DMS79 (cell line): ENCODE measurements around the gene TSPAN2.
A peak's percentile ranks its signal among the peaks of the same experiment; 100 is the strongest.

Experiments
- DNase-seq: peaks from one replicate; lab custom pipeline; 2025; lab: John Stamatoyannopoulos, UW

TSPAN2 gene

GRCh38 chr1:115074839-115075534 is 14.3 kb downstream of the TSPAN2 start:
- no peak for DNase-seq

GRCh38 chr1:115073298-115074087 is 15.8 kb downstream of the TSPAN2 start:
- DNase-seq: no peak

DNA sequence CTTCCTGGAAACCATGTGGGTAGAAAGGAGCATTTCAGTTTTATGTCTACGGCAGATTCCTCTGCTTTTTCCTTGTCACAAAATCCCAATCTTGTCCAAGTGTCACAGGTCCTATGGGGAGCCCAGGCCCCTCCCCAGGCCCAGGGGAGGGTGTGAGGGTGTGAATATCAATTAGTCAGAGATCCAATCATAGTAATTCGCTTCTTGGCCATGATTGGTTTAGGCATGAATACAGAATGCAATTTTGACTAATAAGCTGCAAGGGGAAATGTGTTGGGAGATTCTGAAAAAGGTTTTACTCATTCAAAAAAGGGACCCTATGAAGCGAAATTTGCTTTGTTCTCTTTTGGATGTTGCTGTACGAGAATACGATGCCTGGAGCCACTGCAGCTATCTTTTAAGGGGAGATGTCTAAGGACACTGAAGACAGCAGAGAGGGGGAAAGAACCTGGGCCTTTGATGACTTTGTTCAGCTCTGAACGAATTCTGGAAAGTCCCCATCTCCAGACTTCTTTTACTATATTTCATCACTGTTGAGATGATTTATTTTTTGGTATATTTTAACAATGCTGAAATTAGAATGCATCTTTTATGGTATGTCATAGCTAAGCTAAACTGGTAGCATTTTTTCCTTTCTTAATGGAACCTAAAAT is 18.2 kb downstream of the TSPAN2 start:
- no peak for DNase-seq

DNA sequence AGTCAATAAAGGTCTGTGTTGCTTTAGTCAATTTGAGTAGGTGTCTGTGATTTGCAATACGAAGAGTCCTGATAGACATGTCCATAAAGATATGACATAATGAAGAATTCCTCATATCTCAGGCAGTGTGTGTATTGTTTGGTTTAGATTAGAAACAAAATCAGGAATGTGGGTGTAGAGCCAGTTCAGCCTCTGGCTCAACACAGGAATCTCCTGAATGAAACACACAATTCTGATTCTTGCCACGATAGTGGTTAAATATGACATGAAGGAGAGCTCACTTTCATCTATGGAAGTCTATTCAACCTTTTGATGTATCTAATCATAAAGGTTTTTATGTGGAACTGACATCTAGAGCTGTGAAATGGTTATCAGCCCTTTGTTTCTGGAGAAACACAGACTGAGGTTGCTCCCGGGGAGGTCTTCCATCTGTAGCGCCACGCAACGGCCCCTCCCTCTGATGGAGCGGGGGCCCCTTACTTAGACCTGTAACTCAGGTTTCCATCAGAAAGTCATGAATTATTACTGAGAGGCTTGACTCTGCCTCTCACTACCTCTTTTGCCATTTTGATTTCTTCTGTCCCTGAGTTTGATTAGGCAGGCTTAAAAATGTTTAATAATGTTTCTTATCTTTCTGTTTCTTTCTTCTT is 19.5 kb downstream of the TSPAN2 start:
- DNase-seq: no peak

- DNase-seq: peak; percentile 55
These were observed 20.3 kb downstream of the TSPAN2 start for GRCh38 chr1:115068826-115069585.

DNA sequence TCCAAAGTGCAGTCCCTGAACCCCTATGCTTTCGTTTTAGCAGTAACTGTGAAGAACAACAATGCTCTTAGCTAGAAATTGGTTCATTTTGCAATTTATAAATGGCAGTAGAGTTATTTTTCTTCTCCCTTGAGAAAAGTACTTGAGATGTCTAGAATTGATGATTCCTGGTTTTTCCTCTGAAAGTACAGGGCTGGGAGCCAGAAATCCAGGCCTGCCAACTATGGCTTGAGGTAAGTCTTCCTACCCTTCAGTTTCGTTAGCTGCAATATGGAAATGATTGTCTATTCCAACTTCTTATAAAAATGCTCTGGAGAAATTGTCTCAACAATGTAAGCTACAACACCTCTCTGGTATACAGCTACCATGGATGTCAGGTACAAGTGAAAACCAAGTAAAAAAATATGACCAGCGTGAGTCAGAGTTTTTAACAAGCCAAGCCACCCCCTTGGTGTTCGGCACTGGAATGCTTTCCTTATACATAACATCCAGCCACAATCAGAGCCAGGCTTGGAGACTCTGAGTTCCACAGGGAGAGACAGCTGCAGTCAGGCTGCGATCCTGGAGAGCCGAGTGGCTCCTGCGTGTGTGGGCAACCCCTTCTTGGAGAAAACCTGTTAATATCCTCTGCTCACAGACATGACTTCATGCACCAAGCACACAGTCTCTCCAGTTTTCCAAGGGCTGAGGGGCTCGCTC is 22.0 kb downstream of the TSPAN2 start:
- DNase-seq: no peak

GRCh38 chr1:115065021-115065420 is 24.3 kb downstream of the TSPAN2 start:
- no peak for DNase-seq

- DNase-seq: no peak
These were observed 24.8 kb downstream of the TSPAN2 start for GRCh38 chr1:115064461-115064860.

DNA sequence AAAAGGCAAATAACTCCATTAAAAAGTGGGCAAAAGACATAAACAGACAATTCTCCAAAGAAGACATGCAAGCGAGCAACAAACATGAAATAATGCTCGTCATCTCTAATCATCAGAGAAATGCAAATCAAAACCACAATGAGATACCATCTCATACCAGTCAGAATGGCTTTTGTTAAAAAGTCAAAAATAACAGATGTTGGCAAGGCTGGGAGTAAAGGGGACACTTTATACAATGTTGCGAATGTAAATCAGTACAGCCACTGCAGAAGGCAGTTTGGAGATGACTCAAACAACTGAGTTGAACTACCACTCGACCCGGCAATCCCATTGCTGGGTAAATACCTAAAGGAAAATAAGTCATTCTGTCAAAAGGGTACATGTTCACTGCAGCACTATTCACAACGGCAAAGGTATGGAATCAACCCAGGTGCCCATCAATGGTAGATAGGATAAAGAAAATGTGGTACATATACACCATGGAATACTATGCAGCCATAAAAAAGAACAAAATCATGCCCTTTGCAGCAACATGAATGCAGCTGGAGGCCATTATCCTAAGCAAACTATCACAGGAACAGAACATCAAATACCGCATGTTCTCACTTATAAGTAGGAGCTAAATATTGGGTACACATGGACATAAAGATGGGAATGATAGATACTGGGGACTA is 25.9 kb downstream of the TSPAN2 start:
- no peak for DNase-seq

DNA sequence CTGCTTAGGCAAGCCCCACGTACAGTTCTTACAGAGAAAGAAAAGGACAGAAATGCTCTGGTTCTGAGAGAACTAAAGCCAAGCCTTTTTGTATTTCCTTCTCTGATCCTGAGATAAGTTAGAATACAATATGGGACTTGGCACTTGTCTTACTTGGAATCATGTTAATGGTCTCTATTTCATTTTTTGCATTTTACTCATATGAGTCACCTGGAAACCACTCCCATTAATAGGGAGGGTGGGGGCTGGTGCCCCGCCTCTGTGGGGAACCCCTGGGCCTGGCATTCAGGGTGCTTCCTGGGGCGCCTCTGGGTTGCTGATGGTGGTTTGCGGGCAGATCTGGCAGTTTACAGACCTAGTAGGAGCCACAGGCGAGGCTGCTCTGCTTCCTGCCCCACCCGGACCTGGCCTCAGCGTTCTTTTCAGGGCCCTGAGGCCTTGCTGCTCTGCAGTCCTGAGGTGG is 26.7 kb downstream of the TSPAN2 start:
- DNase-seq: no peak

DNA sequence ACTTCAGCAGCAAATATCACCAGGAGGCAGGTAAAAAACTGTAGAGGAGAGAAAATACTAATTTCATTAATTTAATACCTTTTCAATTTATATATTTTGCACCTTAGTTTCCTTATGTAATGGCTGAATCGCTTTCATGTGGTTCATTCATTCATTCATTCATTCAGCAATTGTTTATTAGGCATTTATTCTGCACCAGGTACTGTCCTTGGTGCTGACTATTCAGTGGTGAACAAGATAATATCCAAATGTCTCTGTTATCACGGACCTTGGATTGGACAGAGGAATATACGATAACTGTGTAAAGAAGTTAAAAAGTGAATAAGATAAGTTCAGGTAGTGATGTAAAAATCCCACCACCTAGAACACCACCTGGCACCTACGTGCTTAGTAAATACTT is 28.8 kb downstream of the TSPAN2 start:
- no peak for DNase-seq

GRCh38 chr1:115059316-115059715 is 30.0 kb downstream of the TSPAN2 start:
- DNase-seq: no peak

DNA sequence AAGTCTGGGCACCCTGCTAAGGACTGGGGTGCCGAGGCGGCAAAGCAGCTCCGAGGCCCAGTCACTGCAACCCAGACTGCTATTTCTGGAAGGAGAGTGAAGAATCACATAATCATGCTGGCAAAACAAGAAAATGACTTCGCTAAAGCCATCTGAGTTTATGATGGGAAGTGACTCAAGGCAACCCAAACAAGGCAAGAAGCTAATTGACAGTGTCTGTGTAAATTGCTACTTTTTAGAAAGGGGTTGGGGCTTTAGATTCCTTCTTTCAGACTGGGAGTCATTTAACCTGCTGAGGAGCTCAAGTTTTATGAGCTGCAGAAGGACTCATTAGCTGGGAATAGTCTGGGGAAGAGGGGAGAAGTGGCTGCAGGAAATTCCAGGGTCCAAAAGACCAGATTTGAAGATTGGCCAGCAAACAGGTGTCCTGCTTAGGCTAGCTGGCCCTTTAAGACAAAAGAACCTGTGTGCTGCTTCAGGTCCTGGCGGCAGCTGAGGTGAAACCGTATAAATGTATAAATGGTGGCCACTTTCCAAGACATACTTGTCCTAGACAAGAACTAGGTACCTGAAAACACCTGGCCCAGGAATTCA is 31.5 kb downstream of the TSPAN2 start:
- DNase-seq: peak; percentile 77

DNA sequence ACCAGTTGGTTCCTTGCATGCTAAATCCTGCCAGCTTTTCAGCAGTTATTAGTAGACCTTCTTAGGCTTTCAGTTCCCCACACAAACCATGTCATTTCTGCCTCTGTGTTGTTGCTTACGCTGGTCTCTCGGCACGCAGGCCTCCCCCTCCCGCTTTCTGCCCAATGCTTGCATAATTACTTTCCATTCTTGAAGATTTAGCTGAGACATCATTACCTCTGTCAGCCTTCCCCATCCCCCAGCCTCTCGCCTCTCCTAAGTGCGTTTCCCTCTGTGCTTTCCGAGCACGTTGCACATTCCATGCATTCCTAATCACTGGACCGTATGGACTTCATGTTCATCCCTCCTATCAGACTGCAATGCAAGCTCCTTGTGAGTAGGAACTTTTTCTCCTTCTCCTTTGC is 32.9 kb downstream of the TSPAN2 start:
- DNase-seq: no peak

GRCh38 chr1:115052454-115053083 is 36.7 kb downstream of the TSPAN2 start:
- no peak for DNase-seq

DNA sequence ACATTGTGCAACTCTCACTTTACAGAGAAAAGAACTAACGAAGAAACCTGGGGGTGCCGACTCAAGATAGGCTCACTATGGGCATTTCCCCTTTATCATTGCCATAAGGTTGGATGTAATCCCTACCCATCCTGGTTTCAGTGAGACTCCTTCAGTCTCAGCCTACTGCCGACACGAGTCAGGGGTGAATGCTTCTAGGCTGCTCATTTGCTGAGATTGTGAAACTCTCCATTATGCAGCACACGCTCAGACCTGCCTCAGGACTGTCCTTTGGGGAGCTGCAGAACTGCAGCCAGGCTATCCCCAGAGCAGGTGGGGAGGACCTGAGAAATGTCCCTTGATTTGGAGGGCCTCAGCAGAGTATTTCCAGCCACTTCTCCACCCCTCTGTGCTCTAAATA is 37.5 kb downstream of the TSPAN2 start:
- no peak for DNase-seq

GRCh38 chr1:115046751-115047150 is 42.6 kb downstream of the TSPAN2 start:
- DNase-seq: no peak

DNA sequence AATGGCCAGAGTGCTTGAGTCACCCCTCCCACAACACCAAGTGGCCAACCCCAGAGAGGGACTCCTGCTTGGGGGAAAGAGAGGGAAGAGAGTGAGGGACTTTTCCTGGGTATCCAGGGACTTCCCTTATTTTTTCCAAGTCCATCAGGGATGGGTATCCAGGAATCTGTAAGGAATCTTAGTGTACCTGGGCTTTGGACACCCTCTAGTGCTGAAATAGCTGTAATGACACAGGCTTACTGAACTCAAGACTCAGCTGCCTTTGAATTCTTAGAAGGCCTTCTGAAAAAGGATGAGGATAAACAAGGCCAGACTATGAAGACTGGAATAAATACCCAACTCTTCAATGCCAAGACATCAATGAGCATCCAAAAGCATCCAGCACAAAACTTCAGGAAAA is 47.6 kb downstream of the TSPAN2 start:
- DNase-seq: no peak

GRCh38 chr1:115040501-115040900 is 48.8 kb downstream of the TSPAN2 start:
- DNase-seq: no peak
